GM12878 (cell line): Measurements from ENCODE around the gene AOAH. TPM values are rescaled to one million over a fixed set of nuclear protein-coding genes. Genes with fewer than 3 reads are reported as not detected.

Experiments used
- ATAC-seq: fragments of 200-7000 bp; cut with Tn5 transposase; 3 replicates; pipeline ENCODE4 v1.9.1; 2020; ENCODE audit warnings: mild to moderate bottlenecking, moderate library complexity
- BruUV-seq: library from RNA; stranded (reverse); fragments of 400-500 nt; replicated peaks from 2 replicates; lab custom pipeline; 2021; lab: Mats Ljungman, UMichigan
- CTCF ChIA-PET: fragments of 300-600 bp; sonication (Branson Sonifier 250); formaldehyde crosslinking; extraction: SDS; loops from one replicate; lab custom pipeline; 2021; ENCODE audit warnings: inconsistent platforms; lab: Yijun Ruan, JAX
- POLR2A ChIA-PET: fragments of 350-600 bp; formaldehyde crosslinking; extraction: SDS; loops from one replicate; lab custom pipeline; 2021; ENCODE audit warnings: inconsistent platforms; lab: Charles Lee
- RAD21 ChIA-PET: fragments of 300-600 bp; sonication (Branson Sonifier 250); formaldehyde crosslinking; loops from one replicate; lab custom pipeline; 2023; ENCODE audit warnings: antibody characterized with exemption; ENCODE audit not compliant: unreplicated experiment; lab: Charles Lee
- SMC1A ChIA-PET: fragments of 300-600 bp; sonication (Branson Sonifier 250); formaldehyde crosslinking; loops from one replicate; lab custom pipeline; 2023; ENCODE audit not compliant: unreplicated experiment, uncharacterized antibody; lab: Charles Lee
- DNase-seq: peaks from one replicate; pipeline ENCODE4 v3.0.0-alpha.2; 2011; ENCODE audit warnings: low read depth, low spot score
- FAIRE-seq: peaks from 3 replicates; lab custom pipeline; 2011; peaks lifted over from hg19 to GRCh38; lab: Jason Lieb, UNC
- H2AFZ ChIP-seq: 2 replicates; pipeline ENCODE4 v1.6.0; 2011; ENCODE audit warnings: low read depth, low read length, control low read depth; ENCODE audit not compliant: control insufficient read depth
- H3K27ac ChIP-seq: 2 replicates; pipeline ENCODE4 v1.5.1; 2011; ENCODE audit warnings: control low read depth; ENCODE audit not compliant: control insufficient read depth, insufficient read depth
- H3K27me3 ChIP-seq, 2 experiments: replicated peaks in 1 of 2; 2 replicates each; pipeline versions ENCODE4 v1.6.0 to v1.6.1; 2011; ENCODE audit warnings: low read length in 1 of 2; ENCODE audit not compliant: control insufficient read depth in 2 of 2, insufficient read depth in 2 of 2
- H3K36me3 ChIP-seq, 2 experiments: 2 replicates each; pipeline ENCODE4 v1.5.1; 2011; ENCODE audit warnings: low read length in 1 of 2; ENCODE audit not compliant: control insufficient read depth in 2 of 2, insufficient read depth in 2 of 2
- H3K4me1 ChIP-seq: 2 replicates; pipeline ENCODE4 v1.6.1; 2011; ENCODE audit warnings: mild to moderate bottlenecking, low read length, moderate library complexity, mixed read lengths; ENCODE audit not compliant: control insufficient read depth, insufficient read depth
- H3K4me2 ChIP-seq: 2 replicates; pipeline ENCODE4 v1.6.0; 2011; ENCODE audit warnings: control low read depth; ENCODE audit not compliant: control insufficient read depth, insufficient read depth
- H3K4me3 ChIP-seq: fragments of 200-600 bp; sonication (generic); 2 replicates; pipeline ENCODE4 v1.5.1; 2016
- H3K79me2 ChIP-seq: 2 replicates; pipeline ENCODE4 v1.6.0; 2011; ENCODE audit warnings: low read length; ENCODE audit not compliant: control insufficient read depth, insufficient read depth
- H3K9ac ChIP-seq: 2 replicates; pipeline ENCODE4 v1.8.0; 2011; ENCODE audit warnings: low read length, control low read depth, mixed read lengths; ENCODE audit not compliant: control insufficient read depth, insufficient read depth
- H3K9me3 ChIP-seq: replicated peaks from 3 replicates; pipeline ENCODE4 v1.5.1; 2011; ENCODE audit warnings: mild to moderate bottlenecking, low read length; ENCODE audit not compliant: control insufficient read depth, insufficient read depth
- H4K20me1 ChIP-seq: 2 replicates; pipeline ENCODE4 v1.6.0; 2011; ENCODE audit not compliant: control insufficient read depth, insufficient read depth
- HDAC2 ChIP-seq: fragments of 200-600 bp; sonication (generic); IDR thresholded peaks from 2 replicates; pipeline ENCODE4 v1.6.1; 2017
- KDM1A ChIP-seq: fragments of 200-600 bp; sonication (generic); IDR thresholded peaks from 2 replicates; pipeline ENCODE4 v1.6.1; 2016; ENCODE audit warnings: borderline replicate concordance
- NFYA ChIP-seq: IDR thresholded peaks from 2 replicates; pipeline ENCODE4 v1.6.1; 2011; ENCODE audit warnings: low read depth, mild to moderate bottlenecking, low read length, improper control_type of control experiment, borderline replicate concordance
- NR2C1 ChIP-seq: fragments of 450-650 bp; IDR thresholded peaks from 2 replicates; pipeline ENCODE4 v1.6.1; 2017; ENCODE audit warnings: antibody characterized with exemption, mild to moderate bottlenecking, moderate library complexity
- RCOR1 ChIP-seq: conservative IDR thresholded peaks from 2 replicates; pipeline ENCODE4 v1.6.1; 2012; ENCODE audit warnings: low read depth, low read length, improper control_type of control experiment
- RELA ChIP-seq: fragments of 450-650 bp; IDR thresholded peaks from 2 replicates; pipeline ENCODE4 v1.8.0; 2014; ENCODE audit warnings: borderline replicate concordance; ENCODE audit not compliant: partially characterized antibody
- TCF3 ChIP-seq: IDR thresholded peaks from 2 replicates; pipeline ENCODE4 v1.6.1; 2012; ENCODE audit warnings: low read depth, mild to moderate bottlenecking, low read length, borderline replicate concordance; ENCODE audit not compliant: insufficient read depth
- ZNF217 ChIP-seq: fragments of 450-650 bp; IDR thresholded peaks from 2 replicates; pipeline ENCODE4 v1.6.1; 2017; ENCODE audit warnings: antibody characterized with exemption, mild to moderate bottlenecking
- ZNF384 ChIP-seq: IDR thresholded peaks from 2 replicates; pipeline ENCODE4 v1.6.1; 2012; ENCODE audit warnings: low read depth, mild to moderate bottlenecking, low read length, improper control_type of control experiment, borderline replicate concordance
- WGBS: methylation state at CpG from one replicate; pipeline ENCODE4 v1.1.6; 2016; ENCODE audit warnings: low lambda C conversion rate; ENCODE audit not compliant: insufficient replicate concordance, insufficient coverage; ENCODE audit errors: missing lambda C conversion rate; 5-methylcytosine and 5-hydroxymethylcytosine counted together
- in situ Hi-C: fragments of 300-500 bp; cut with MboI; formaldehyde crosslinking; loops from 9 replicates; pipeline ENCODE4 v1.14.3; 2018; ENCODE audit warnings: mixed read lengths
- intact Hi-C: fragments of 100-400 bp; cut with micrococcal nuclease; formaldehyde crosslinking; loops from one replicate; pipeline ENCODE4 v1.14.2; 2022; ENCODE audit not compliant: unreplicated experiment
- polyA plus RNA-seq, 11 experiments: library from polyadenylated mRNA; depleted of rRNA in 4 of 11; unstranded in 6 of 11; stranded (reverse) in 5 of 11; fragments of >200 nt; fragmentation: Nextera tagmentation in 4 of 11; fragmentation: Illumina TruSeq in 1 of 11; extraction: Ambion mirVana in 4 of 11; extraction: Trizol in 1 of 11; gene quantifications; 1 replicate in 1 of 11; 2 replicates in 10 of 11; pipeline versions ENCODE4 v1.2.1 to v1.2.3, GENCODE V29; 2011 to 2016; ENCODE audit warnings: inconsistent platforms in 2 of 11, missing spikeins in 2 of 11, low read depth in 1 of 11
- total RNA-seq, 4 experiments: library from RNA; depleted of rRNA in 3 of 4; stranded (reverse); fragments of >200 nt in 3 of 4; fragmentation: Illumina TruSeq in 1 of 4; extraction: Trizol in 1 of 4; gene quantifications; 2 replicates each; pipeline versions ENCODE4 v1.2.1 to v1.2.3, GENCODE V29; 2013 to 2021
- TF ChIP-seq, protein P1 (sequence below): fragments of 450-650 bp; formaldehyde crosslinking; IDR thresholded peaks from 2 replicates; pipeline ENCODE4 v1.4.0; 2022; ENCODE audit warnings: mild to moderate bottlenecking, moderate library complexity
- TF ChIP-seq, protein P2 (sequence below): fragments of 450-650 bp; conservative IDR thresholded peaks from 2 replicates; pipeline ENCODE4 v1.6.1; 2017; ENCODE audit warnings: mild to moderate bottlenecking, moderate library complexity
- TF ChIP-seq, protein P3 (sequence below): fragments of 450-650 bp; IDR thresholded peaks from 2 replicates; pipeline ENCODE4 v1.6.1; 2017; ENCODE audit warnings: low read depth, mild to moderate bottlenecking, moderate library complexity

AOAH gene
- total and polyA plus RNA-seq, 10 of the 15 experiments (the other 5 are each of a cell fraction or from before 2014, with no cell fraction given) = 0.32 to 2.8 (median 1.4) TPM

GRCh38 chr7:36637417-36637816 lies 86.9 kb downstream of the AOAH start:
- ChIA-PET RAD21 (no interaction called here), CTCF (interaction anchor here (1.2 kb wide), 1 partner anchor 34 kb away, joined by 3 read pairs; no protein-coding TSS in a partner anchor), POLR2A (no interaction called here), SMC1A (interaction anchor here (1.1 kb wide), 1 partner anchor 14 kb away, joined by 5 read pairs; no protein-coding TSS in a partner anchor)
- no peak for TF ChIP-seq TCF3
- no peak for TF ChIP-seq RCOR1
- TF ChIP-seq NFYA = no peak
- TF ChIP-seq RELA = no peak
- TF ChIP-seq, protein P1, sequence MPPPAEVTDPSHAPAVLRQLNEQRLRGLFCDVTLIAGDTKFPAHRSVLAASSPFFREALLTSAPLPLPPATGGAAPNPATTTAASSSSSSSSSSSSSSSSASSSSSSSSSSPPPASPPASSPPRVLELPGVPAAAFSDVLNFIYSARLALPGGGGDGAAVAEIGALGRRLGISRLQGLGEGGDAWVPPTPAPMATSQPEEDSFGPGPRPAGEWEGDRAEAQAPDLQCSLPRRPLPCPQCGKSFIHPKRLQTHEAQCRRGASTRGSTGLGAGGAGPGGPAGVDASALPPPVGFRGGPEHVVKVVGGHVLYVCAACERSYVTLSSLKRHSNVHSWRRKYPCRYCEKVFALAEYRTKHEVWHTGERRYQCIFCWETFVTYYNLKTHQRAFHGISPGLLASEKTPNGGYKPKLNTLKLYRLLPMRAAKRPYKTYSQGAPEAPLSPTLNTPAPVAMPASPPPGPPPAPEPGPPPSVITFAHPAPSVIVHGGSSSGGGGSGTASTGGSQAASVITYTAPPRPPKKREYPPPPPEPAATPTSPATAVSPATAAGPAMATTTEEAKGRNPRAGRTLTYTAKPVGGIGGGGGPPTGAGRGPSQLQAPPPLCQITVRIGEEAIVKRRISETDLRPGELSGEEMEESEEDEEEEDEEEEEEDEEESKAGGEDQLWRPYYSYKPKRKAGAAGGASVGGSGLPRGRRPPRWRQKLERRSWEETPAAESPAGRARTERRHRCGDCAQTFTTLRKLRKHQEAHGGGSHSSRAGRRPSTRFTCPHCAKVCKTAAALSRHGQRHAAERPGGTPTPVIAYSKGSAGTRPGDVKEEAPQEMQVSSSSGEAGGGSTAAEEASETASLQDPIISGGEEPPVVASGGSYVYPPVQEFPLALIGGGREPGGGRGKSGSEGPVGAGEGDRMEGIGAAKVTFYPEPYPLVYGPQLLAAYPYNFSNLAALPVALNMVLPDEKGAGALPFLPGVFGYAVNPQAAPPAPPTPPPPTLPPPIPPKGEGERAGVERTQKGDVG (CRISPR knock-in tag) = no peak
- TF ChIP-seq, protein P2, sequence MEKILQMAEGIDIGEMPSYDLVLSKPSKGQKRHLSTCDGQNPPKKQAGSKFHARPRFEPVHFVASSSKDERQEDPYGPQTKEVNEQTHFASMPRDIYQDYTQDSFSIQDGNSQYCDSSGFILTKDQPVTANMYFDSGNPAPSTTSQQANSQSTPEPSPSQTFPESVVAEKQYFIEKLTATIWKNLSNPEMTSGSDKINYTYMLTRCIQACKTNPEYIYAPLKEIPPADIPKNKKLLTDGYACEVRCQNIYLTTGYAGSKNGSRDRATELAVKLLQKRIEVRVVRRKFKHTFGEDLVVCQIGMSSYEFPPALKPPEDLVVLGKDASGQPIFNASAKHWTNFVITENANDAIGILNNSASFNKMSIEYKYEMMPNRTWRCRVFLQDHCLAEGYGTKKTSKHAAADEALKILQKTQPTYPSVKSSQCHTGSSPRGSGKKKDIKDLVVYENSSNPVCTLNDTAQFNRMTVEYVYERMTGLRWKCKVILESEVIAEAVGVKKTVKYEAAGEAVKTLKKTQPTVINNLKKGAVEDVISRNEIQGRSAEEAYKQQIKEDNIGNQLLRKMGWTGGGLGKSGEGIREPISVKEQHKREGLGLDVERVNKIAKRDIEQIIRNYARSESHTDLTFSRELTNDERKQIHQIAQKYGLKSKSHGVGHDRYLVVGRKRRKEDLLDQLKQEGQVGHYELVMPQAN = no peak
- TF ChIP-seq HDAC2 = no peak
- no peak for TF ChIP-seq ZNF217
- no peak for TF ChIP-seq NR2C1
- TF ChIP-seq ZNF384 = no peak
- no peak for TF ChIP-seq KDM1A
- TF ChIP-seq, protein P3, sequence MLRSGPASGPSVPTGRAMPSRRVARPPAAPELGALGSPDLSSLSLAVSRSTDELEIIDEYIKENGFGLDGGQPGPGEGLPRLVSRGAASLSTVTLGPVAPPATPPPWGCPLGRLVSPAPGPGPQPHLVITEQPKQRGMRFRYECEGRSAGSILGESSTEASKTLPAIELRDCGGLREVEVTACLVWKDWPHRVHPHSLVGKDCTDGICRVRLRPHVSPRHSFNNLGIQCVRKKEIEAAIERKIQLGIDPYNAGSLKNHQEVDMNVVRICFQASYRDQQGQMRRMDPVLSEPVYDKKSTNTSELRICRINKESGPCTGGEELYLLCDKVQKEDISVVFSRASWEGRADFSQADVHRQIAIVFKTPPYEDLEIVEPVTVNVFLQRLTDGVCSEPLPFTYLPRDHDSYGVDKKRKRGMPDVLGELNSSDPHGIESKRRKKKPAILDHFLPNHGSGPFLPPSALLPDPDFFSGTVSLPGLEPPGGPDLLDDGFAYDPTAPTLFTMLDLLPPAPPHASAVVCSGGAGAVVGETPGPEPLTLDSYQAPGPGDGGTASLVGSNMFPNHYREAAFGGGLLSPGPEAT = no peak
- Histone ChIP-seq H2AFZ (no peak overlapping the region), H3K4me1 (no peaks in the 10 kb centered on the region), H3K27me3 (no peaks in the 10 kb centered on the region; a peak in 2 of 4 replicates), H3K36me3 (no peaks in the 10 kb centered on the region), H3K9me3 (no peaks in the 10 kb centered on the region), H3K9ac (no peak overlapping the region), H3K4me2 (no peak overlapping the region), H3K27ac (no peak overlapping the region), H4K20me1 (no peaks in the 10 kb centered on the region), H3K79me2 (no peaks in the 10 kb centered on the region), H3K4me3 (no peak overlapping the region)
- intact Hi-C loops (no loop called here), in situ Hi-C loops (no loop called here)
- ATAC-seq (no peak), DNase-seq (no peak), FAIRE-seq (no peak)
- no TSS peak for BruUV-seq
- WGBS = 11% methylated on average over 4 of the region's 4 CpGs
